NT2/D1 (cell line): ENCODE results near the gene PPM1H.
"Not testable (repeated sequence)": the region's sequence is repeated elsewhere in the genome, so short reads cannot be mapped to it uniquely, and the experiment has no call there.

Experiments used
- DNase-seq: peaks from one replicate; pipeline ENCODE4 v3.0.0-alpha.2; 2011; ENCODE audit warnings: low read depth, low spot score
- H3K27me3 ChIP-seq: 2 replicates; pipeline ENCODE4 v1.6.0; 2011; ENCODE audit warnings: mild to moderate bottlenecking; ENCODE audit not compliant: insufficient read length, insufficient read depth
- H3K36me3 ChIP-seq: 2 replicates; pipeline ENCODE4 v1.6.1; 2011; ENCODE audit warnings: mild to moderate bottlenecking, low read length, mixed read lengths; ENCODE audit not compliant: insufficient read depth, insufficient read length
- H3K4me1 ChIP-seq: 2 replicates; pipeline ENCODE4 v1.5.1; 2011; ENCODE audit not compliant: insufficient read depth, insufficient read length
- H3K4me3 ChIP-seq: 2 replicates; pipeline ENCODE4 v1.5.1; 2011; ENCODE audit warnings: low read depth; ENCODE audit not compliant: insufficient read length
- H3K9ac ChIP-seq: 2 replicates; pipeline ENCODE4 v1.6.0; 2011; ENCODE audit warnings: low read depth; ENCODE audit not compliant: insufficient read length
- H3K9me3 ChIP-seq: 2 replicates; pipeline ENCODE4 v1.5.1; 2011; ENCODE audit warnings: mild to moderate bottlenecking, low read length; ENCODE audit not compliant: insufficient read depth
- SUZ12 ChIP-seq: IDR thresholded peaks from 2 replicates; pipeline ENCODE4 v1.6.1; 2011; ENCODE audit not compliant: insufficient read length, insufficient read depth; ENCODE audit errors: extremely low read depth
- YY1 ChIP-seq: IDR thresholded peaks from 2 replicates; pipeline ENCODE4 v1.6.1; 2011; ENCODE audit not compliant: insufficient read length, insufficient read depth
- ZNF274 ChIP-seq: IDR thresholded peaks from 2 replicates; pipeline ENCODE4 v1.6.1; 2011; ENCODE audit warnings: mild to moderate bottlenecking, low read depth, low read length

PPM1H gene

GRCh38 chr12:62677355-62677754 lies 257.6 kb downstream of the PPM1H start:
- no peak overlapping the region for H3K4me3 ChIP-seq
- no peak for DNase-seq
- peaks cover 15% of the 10 kb centered on the region for H3K36me3 ChIP-seq

GRCh38 chr12:62676521-62677307 lies 258.2 kb downstream of the PPM1H start:
- Histone ChIP-seq H3K4me3 (no peak overlapping the region), H3K27me3 (no peaks in the 10 kb centered on the region), H3K9ac (no peak overlapping the region), H3K36me3 (peaks cover 15% of the 10 kb centered on the region), H3K9me3 (peaks cover 34% of the 10 kb centered on the region; the same call in 1 of the 2 replicates), H3K4me1 (no peaks in the 10 kb centered on the region)
- DNase-seq, result no peak
- TF ChIP-seq YY1, result no peak
- TF ChIP-seq ZNF274, result no peak
- TF ChIP-seq SUZ12, result no peak

More at GRCh38 chr12:62677355-62677754, 257.6 kb downstream of the PPM1H start:
- Histone ChIP-seq H3K9me3 (peaks cover 34% of the 10 kb centered on the region; the same call in 1 of the 2 replicates), H3K4me1 (no peaks in the 10 kb centered on the region), H3K9ac (no peak overlapping the region), H3K27me3 (no peaks in the 10 kb centered on the region)
- TF ChIP-seq YY1, result no peak
- no peak for TF ChIP-seq SUZ12

GRCh38 chr12:62673028-62673815 lies 261.7 kb downstream of the PPM1H start:
- no peak for DNase-seq

GRCh38 chr12:62670986-62671720 lies 263.8 kb downstream of the PPM1H start:
- no peak for TF ChIP-seq SUZ12
- no peak for TF ChIP-seq ZNF274
- no peak for TF ChIP-seq YY1
- H3K36me3 ChIP-seq, result peaks cover 9% of the 10 kb centered on the region
- peaks cover 4% of the 10 kb centered on the region for H3K4me1 ChIP-seq
- peaks cover 6% of the 10 kb centered on the region; the same call in 1 of the 2 replicates for H3K9me3 ChIP-seq
- H3K9ac ChIP-seq, result no peak overlapping the region
- DNase-seq, result no peak
- no peak overlapping the region for H3K4me3 ChIP-seq
- H3K27me3 ChIP-seq, result no peaks in the 10 kb centered on the region

More at GRCh38 chr12:62673028-62673815, 261.7 kb downstream of the PPM1H start:
- TF ChIP-seq SUZ12, result no peak
- TF ChIP-seq ZNF274, result no peak
- TF ChIP-seq YY1, result no peak
- Histone ChIP-seq H3K4me3 (no peak overlapping the region), H3K9ac (no peak overlapping the region), H3K4me1 (peaks cover 4% of the 10 kb centered on the region), H3K36me3 (peaks cover 15% of the 10 kb centered on the region), H3K27me3 (no peaks in the 10 kb centered on the region), H3K9me3 (peaks cover 26% of the 10 kb centered on the region; the same call in 1 of the 2 replicates)

- no peak overlapping the region for H3K9ac ChIP-seq
- TF ChIP-seq ZNF274, result no peak
- TF ChIP-seq SUZ12, result no peak
- no peak for TF ChIP-seq YY1
- H3K36me3 ChIP-seq, result peaks cover 4% of the 10 kb centered on the region
- H3K4me1 ChIP-seq, result peaks cover 4% of the 10 kb centered on the region
- H3K4me3 ChIP-seq, result no peak overlapping the region
- no peaks in the 10 kb centered on the region for H3K27me3 ChIP-seq
- no peak for DNase-seq
- H3K9me3 ChIP-seq, result no peaks in the 10 kb centered on the region
Observed at GRCh38 chr12:62668782-62669181, 266.2 kb downstream of the PPM1H start.

GRCh38 chr12:62664951-62665350 lies 270.0 kb downstream of the PPM1H start:
- not testable (repeated sequence) for H3K4me3 ChIP-seq, H3K4me1 ChIP-seq, H3K27me3 ChIP-seq, DNase-seq, H3K9me3 ChIP-seq, H3K36me3 ChIP-seq, H3K9ac ChIP-seq

- no peak for DNase-seq
- Histone ChIP-seq H3K9ac (no peak overlapping the region), H3K4me1 (peaks cover 17% of the 10 kb centered on the region), H3K36me3 (peaks cover 4% of the 10 kb centered on the region), H3K27me3 (no peaks in the 10 kb centered on the region), H3K4me3 (no peak overlapping the region), H3K9me3 (no peaks in the 10 kb centered on the region)
- TF ChIP-seq SUZ12 (no peak), ZNF274 (no peak)
Observed at GRCh38 chr12:62660756-62661155, 274.2 kb downstream of the PPM1H start.
